ENCODE measurements around the gene LAG3.

LAG3 gene

GRCh38 chr12:6784296-6784695, 12.0 kb downstream of the LAG3 start:
- Histone ChIP-seq H3K36me3 (ENCODE audit: control insufficient read depth in 1 of 2, insufficient read depth in 2 of 2, low read length in 2 of 2) (no peaks in the 10 kb centered on the region), H3K4me3 (ENCODE audit: low read depth in 1 of 2, low read length in 2 of 2) (no peak overlapping the region), H3K9me3 (ENCODE audit: control insufficient read depth in 1 of 2, low read length in 2 of 2) (no peaks in the 10 kb centered on the region), H3K27ac (ENCODE audit: low read length) (no peak overlapping the region), H3K4me1 (ENCODE audit: control insufficient read depth in 1 of 2, insufficient read depth in 2 of 2, low read length in 2 of 2) (peaks cover 0 to 3% of the 10 kb centered on the region in 2 donors), H3K27me3 (ENCODE audit: low read depth, low read length) (no peaks in the 10 kb centered on the region)

- Histone ChIP-seq H3K27ac (ENCODE audit: low read length) (no peak overlapping the region), H3K36me3 (ENCODE audit: control insufficient read depth in 1 of 2, insufficient read depth in 2 of 2, low read length in 2 of 2) (no peaks in the 10 kb centered on the region), H3K27me3 (ENCODE audit: low read depth, low read length) (no peaks in the 10 kb centered on the region), H3K4me1 (ENCODE audit: control insufficient read depth in 1 of 2, insufficient read depth in 2 of 2, low read length in 2 of 2) (no peaks in the 10 kb centered on the region), H3K4me3 (ENCODE audit: low read depth in 1 of 2, low read length in 2 of 2) (no peak overlapping the region), H3K9me3 (ENCODE audit: control insufficient read depth in 1 of 2, low read length in 2 of 2) (no peaks in the 10 kb centered on the region)
Measured at GRCh38 chr12:6784761-6785160, 12.4 kb downstream of the LAG3 start.

- Histone ChIP-seq H3K9me3 (ENCODE audit: control insufficient read depth in 1 of 2, low read length in 2 of 2) (no peaks in the 10 kb centered on the region), H3K4me1 (ENCODE audit: control insufficient read depth in 1 of 2, insufficient read depth in 2 of 2, low read length in 2 of 2) (no peaks in the 10 kb centered on the region), H3K4me3 (ENCODE audit: low read depth in 1 of 2, low read length in 2 of 2) (no peak overlapping the region), H3K36me3 (ENCODE audit: control insufficient read depth in 1 of 2, insufficient read depth in 2 of 2, low read length in 2 of 2) (no peaks in the 10 kb centered on the region), H3K27ac (ENCODE audit: low read length) (no peak overlapping the region), H3K27me3 (ENCODE audit: low read depth, low read length) (no peaks in the 10 kb centered on the region)
Measured at GRCh38 chr12:6786416-6787094, 14.2 kb downstream of the LAG3 start.

- H3K27me3 ChIP-seq (ENCODE audit: low read depth, low read length): no peaks in the 10 kb centered on the region
- peaks cover 0 to 1% of the 10 kb centered on the region in 2 donors for H3K4me1 ChIP-seq (ENCODE audit: control insufficient read depth in 1 of 2, insufficient read depth in 2 of 2, low read length in 2 of 2)
- no peak overlapping the region for H3K4me3 ChIP-seq (ENCODE audit: low read depth in 1 of 2, low read length in 2 of 2)
- H3K9me3 ChIP-seq (ENCODE audit: control insufficient read depth in 1 of 2, low read length in 2 of 2): no peaks in the 10 kb centered on the region
- no peak overlapping the region for H3K27ac ChIP-seq (ENCODE audit: low read length)
- no peaks in the 10 kb centered on the region for H3K36me3 ChIP-seq (ENCODE audit: control insufficient read depth in 1 of 2, insufficient read depth in 2 of 2, low read length in 2 of 2)
Measured at GRCh38 chr12:6787309-6787708, 15.0 kb downstream of the LAG3 start.

- peaks cover 0 to 10% of the 10 kb centered on the region in 2 donors for H3K4me1 ChIP-seq (ENCODE audit: control insufficient read depth in 1 of 2, insufficient read depth in 2 of 2, low read length in 2 of 2)
- no peaks in the 10 kb centered on the region for H3K27me3 ChIP-seq (ENCODE audit: low read depth, low read length)
- no peaks in the 10 kb centered on the region for H3K9me3 ChIP-seq (ENCODE audit: control insufficient read depth in 1 of 2, low read length in 2 of 2)
- H3K27ac ChIP-seq (ENCODE audit: low read length): peak within 1 kb of the TSS; percentile 23
- H3K4me3 ChIP-seq (ENCODE audit: low read depth in 1 of 2, low read length in 2 of 2): peak within 1 kb of the TSS; percentile 2 to 13
- no peaks in the 10 kb centered on the region for H3K36me3 ChIP-seq (ENCODE audit: control insufficient read depth in 1 of 2, insufficient read depth in 2 of 2, low read length in 2 of 2)
Measured at GRCh38 chr12:6788972-6789924, 16.9 kb downstream of the LAG3 start, which contains the start of gene CD4. CD4 (plus strand) TSS chr12:6789528; CDS start chr12:6800139, 10,611 bp downstream.

- H3K27me3 ChIP-seq (ENCODE audit: low read depth, low read length): no peaks in the 10 kb centered on the region
- H3K4me1 ChIP-seq (ENCODE audit: control insufficient read depth in 1 of 2, insufficient read depth in 2 of 2, low read length in 2 of 2): peaks cover 0 to 10% of the 10 kb centered on the region in 2 donors
- H3K4me3 ChIP-seq (ENCODE audit: low read depth in 1 of 2, low read length in 2 of 2): peak overlapping the region in 1 of 2 donors; percentile 37
- peak overlapping the region; percentile 23 for H3K27ac ChIP-seq (ENCODE audit: low read length)
- H3K36me3 ChIP-seq (ENCODE audit: control insufficient read depth in 1 of 2, insufficient read depth in 2 of 2, low read length in 2 of 2): no peaks in the 10 kb centered on the region
- H3K9me3 ChIP-seq (ENCODE audit: control insufficient read depth in 1 of 2, low read length in 2 of 2): no peaks in the 10 kb centered on the region
Measured at GRCh38 chr12:6790496-6791150, 18.3 kb downstream of the LAG3 start.

- Histone ChIP-seq H3K27ac (ENCODE audit: low read length) (no peak overlapping the region), H3K36me3 (ENCODE audit: control insufficient read depth in 1 of 2, insufficient read depth in 2 of 2, low read length in 2 of 2) (no peaks in the 10 kb centered on the region), H3K4me1 (ENCODE audit: control insufficient read depth in 1 of 2, insufficient read depth in 2 of 2, low read length in 2 of 2) (peaks cover 0 to 10% of the 10 kb centered on the region in 2 donors), H3K27me3 (ENCODE audit: low read depth, low read length) (no peaks in the 10 kb centered on the region), H3K9me3 (ENCODE audit: control insufficient read depth in 1 of 2, low read length in 2 of 2) (no peaks in the 10 kb centered on the region), H3K4me3 (ENCODE audit: low read depth in 1 of 2, low read length in 2 of 2) (peak overlapping the region in 1 of 2 donors; percentile 40)
Measured at GRCh38 chr12:6791931-6792520, 19.7 kb downstream of the LAG3 start.

- Histone ChIP-seq H3K9me3 (ENCODE audit: control insufficient read depth in 1 of 2, low read length in 2 of 2) (no peaks in the 10 kb centered on the region), H3K4me1 (ENCODE audit: control insufficient read depth in 1 of 2, insufficient read depth in 2 of 2, low read length in 2 of 2) (peaks cover 0 to 10% of the 10 kb centered on the region in 2 donors), H3K27ac (ENCODE audit: low read length) (no peak overlapping the region), H3K27me3 (ENCODE audit: low read depth, low read length) (no peaks in the 10 kb centered on the region), H3K4me3 (ENCODE audit: low read depth in 1 of 2, low read length in 2 of 2) (peak overlapping the region; percentile 27 to 40), H3K36me3 (ENCODE audit: control insufficient read depth in 1 of 2, insufficient read depth in 2 of 2, low read length in 2 of 2) (no peaks in the 10 kb centered on the region)
Measured at GRCh38 chr12:6792522-6793201, 20.3 kb downstream of the LAG3 start.

GRCh38 chr12:6795088-6795487, 22.8 kb downstream of the LAG3 start:
- no peaks in the 10 kb centered on the region for H3K9me3 ChIP-seq (ENCODE audit: control insufficient read depth in 1 of 2, low read length in 2 of 2)
- H3K36me3 ChIP-seq (ENCODE audit: control insufficient read depth in 1 of 2, insufficient read depth in 2 of 2, low read length in 2 of 2): no peaks in the 10 kb centered on the region
- no peaks in the 10 kb centered on the region for H3K27me3 ChIP-seq (ENCODE audit: low read depth, low read length)
- no peak overlapping the region for H3K27ac ChIP-seq (ENCODE audit: low read length)
- H3K4me1 ChIP-seq (ENCODE audit: control insufficient read depth in 1 of 2, insufficient read depth in 2 of 2, low read length in 2 of 2): peaks cover 0 to 10% of the 10 kb centered on the region in 2 donors
- H3K4me3 ChIP-seq (ENCODE audit: low read depth in 1 of 2, low read length in 2 of 2): no peak overlapping the region

- peaks cover 0 to 10% of the 10 kb centered on the region in 2 donors for H3K4me1 ChIP-seq (ENCODE audit: control insufficient read depth in 1 of 2, insufficient read depth in 2 of 2, low read length in 2 of 2)
- H3K9me3 ChIP-seq (ENCODE audit: control insufficient read depth in 1 of 2, low read length in 2 of 2): no peaks in the 10 kb centered on the region
- no peaks in the 10 kb centered on the region for H3K27me3 ChIP-seq (ENCODE audit: low read depth, low read length)
- no peak overlapping the region for H3K27ac ChIP-seq (ENCODE audit: low read length)
- H3K4me3 ChIP-seq (ENCODE audit: low read depth in 1 of 2, low read length in 2 of 2): no peak overlapping the region
- H3K36me3 ChIP-seq (ENCODE audit: control insufficient read depth in 1 of 2, insufficient read depth in 2 of 2, low read length in 2 of 2): no peaks in the 10 kb centered on the region
Measured at GRCh38 chr12:6796576-6796975, 24.3 kb downstream of the LAG3 start.

All from muscle layer of duodenum (tissue), 2 donors.